KMS-11 (cell line): ENCODE data around the gene TSSK3.

ENCODE experiments used
- H2AFZ ChIP-seq: fragments of 200-600 bp; sonication (generic); 2 replicates; pipeline ENCODE4 v1.6.1; 2016; ENCODE audit warnings: antibody characterized with exemption, mixed run types, low read depth
- H3K27ac ChIP-seq: fragments of 200-600 bp; sonication (generic); 2 replicates; pipeline ENCODE4 v1.6.1; 2016; ENCODE audit warnings: mild to moderate bottlenecking, mixed run types
- H3K27me3 ChIP-seq: fragments of 200-600 bp; sonication (generic); 2 replicates; pipeline ENCODE4 v1.6.1; 2017; ENCODE audit warnings: mild to moderate bottlenecking, low read depth, mixed run types, moderate library complexity; ENCODE audit not compliant: insufficient read depth
- H3K36me3 ChIP-seq: fragments of 200-600 bp; sonication (generic); 2 replicates; pipeline ENCODE4 v1.6.1; 2017; ENCODE audit warnings: mild to moderate bottlenecking, mixed run types; ENCODE audit not compliant: insufficient read depth
- H3K4me1 ChIP-seq: fragments of 200-600 bp; sonication (generic); 2 replicates; pipeline ENCODE4 v1.6.1; 2016; ENCODE audit warnings: mild to moderate bottlenecking, low read depth, mixed run types; ENCODE audit not compliant: poor library complexity, severe bottlenecking
- H3K4me2 ChIP-seq: fragments of 200-600 bp; sonication (generic); 2 replicates; pipeline ENCODE4 v1.7.0; 2016; ENCODE audit warnings: mild to moderate bottlenecking, mixed run types
- H3K4me3 ChIP-seq: fragments of 200-600 bp; sonication (generic); IDR thresholded peaks from 2 replicates; pipeline ENCODE4 v1.6.1; 2017; ENCODE audit warnings: low read depth, low read length, mixed read lengths; ENCODE audit not compliant: insufficient read depth
- H3K79me2 ChIP-seq: fragments of 200-600 bp; sonication (generic); 2 replicates; pipeline ENCODE4 v1.6.1; 2016; ENCODE audit warnings: low read depth, mixed run types; ENCODE audit not compliant: insufficient read depth
- H3K9ac ChIP-seq: fragments of 200-600 bp; sonication (generic); 2 replicates; pipeline ENCODE4 v1.6.1; 2016; ENCODE audit warnings: mild to moderate bottlenecking, mixed run types
- H4K20me1 ChIP-seq: fragments of 200-600 bp; sonication (generic); 2 replicates; pipeline ENCODE4 v1.6.1; 2016; ENCODE audit warnings: mild to moderate bottlenecking, mixed run types; ENCODE audit not compliant: insufficient read depth
- CTCF ChIP-seq: fragments of 200-600 bp; sonication (generic); conservative IDR thresholded peaks from 2 replicates; pipeline ENCODE4 v1.6.1; 2017; ENCODE audit warnings: low read depth, mild to moderate bottlenecking, antibody characterized with exemption, low read length, moderate library complexity, mixed read lengths

The TSSK3 gene

GRCh38 chr1:32367912-32368635, 5.7 kb downstream of the TSSK3 start:
- H3K4me3 ChIP-seq: no peak overlapping the region
- no peaks in the 10 kb centered on the region for H3K27me3 ChIP-seq
- no peak for TF ChIP-seq CTCF
- no peaks in the 10 kb centered on the region for H3K36me3 ChIP-seq
- no peaks in the 10 kb centered on the region for H4K20me1 ChIP-seq
- no peaks in the 10 kb centered on the region for H3K79me2 ChIP-seq
- H3K27ac ChIP-seq: no peak overlapping the region
- no peak overlapping the region for H2AFZ ChIP-seq
- no peaks in the 10 kb centered on the region for H3K4me1 ChIP-seq
- no peak overlapping the region for H3K4me2 ChIP-seq
- H3K9ac ChIP-seq: no peak overlapping the region

- H2AFZ ChIP-seq: no peak overlapping the region
- H3K4me2 ChIP-seq: no peak overlapping the region
- no peaks in the 10 kb centered on the region; the same call in 1 of the 2 replicates for H3K36me3 ChIP-seq
Measured at GRCh38 chr1:32372149-32372756, 9.9 kb downstream of the TSSK3 start.

GRCh38 chr1:32373996-32374592, 11.8 kb downstream of the TSSK3 start:
- H3K4me1 ChIP-seq: no peaks in the 10 kb centered on the region
- H3K4me2 ChIP-seq: no peak overlapping the region
- no peak for TF ChIP-seq CTCF
- H3K4me3 ChIP-seq: no peak overlapping the region
- H3K9ac ChIP-seq: no peak overlapping the region
- no peaks in the 10 kb centered on the region for H4K20me1 ChIP-seq
- H3K27ac ChIP-seq: no peak overlapping the region
- no peaks in the 10 kb centered on the region for H3K27me3 ChIP-seq
- no peak overlapping the region for H2AFZ ChIP-seq
- no peaks in the 10 kb centered on the region for H3K79me2 ChIP-seq
- H3K36me3 ChIP-seq: no peaks in the 10 kb centered on the region; the same call in 1 of the 2 replicates

More at GRCh38 chr1:32372149-32372756, 9.9 kb downstream of the TSSK3 start:
- Histone ChIP-seq H3K9ac (no peak overlapping the region), H4K20me1 (no peaks in the 10 kb centered on the region), H3K27ac (no peak overlapping the region), H3K79me2 (no peaks in the 10 kb centered on the region), H3K27me3 (no peaks in the 10 kb centered on the region), H3K4me1 (no peaks in the 10 kb centered on the region), H3K4me3 (no peak overlapping the region)
- TF ChIP-seq CTCF: no peak

GRCh38 chr1:32376199-32376598, 13.9 kb downstream of the TSSK3 start:
- TF ChIP-seq CTCF: no peak
- Histone ChIP-seq H3K27me3 (no peaks in the 10 kb centered on the region), H3K36me3 (no peaks in the 10 kb centered on the region; the same call in 1 of the 2 replicates), H4K20me1 (no peaks in the 10 kb centered on the region), H3K27ac (no peak overlapping the region), H2AFZ (no peak overlapping the region), H3K9ac (no peak overlapping the region), H3K4me3 (no peak overlapping the region), H3K4me1 (no peaks in the 10 kb centered on the region), H3K79me2 (no peaks in the 10 kb centered on the region), H3K4me2 (no peak overlapping the region)
